ENCODE results near the gene PEX12.

DNA sequence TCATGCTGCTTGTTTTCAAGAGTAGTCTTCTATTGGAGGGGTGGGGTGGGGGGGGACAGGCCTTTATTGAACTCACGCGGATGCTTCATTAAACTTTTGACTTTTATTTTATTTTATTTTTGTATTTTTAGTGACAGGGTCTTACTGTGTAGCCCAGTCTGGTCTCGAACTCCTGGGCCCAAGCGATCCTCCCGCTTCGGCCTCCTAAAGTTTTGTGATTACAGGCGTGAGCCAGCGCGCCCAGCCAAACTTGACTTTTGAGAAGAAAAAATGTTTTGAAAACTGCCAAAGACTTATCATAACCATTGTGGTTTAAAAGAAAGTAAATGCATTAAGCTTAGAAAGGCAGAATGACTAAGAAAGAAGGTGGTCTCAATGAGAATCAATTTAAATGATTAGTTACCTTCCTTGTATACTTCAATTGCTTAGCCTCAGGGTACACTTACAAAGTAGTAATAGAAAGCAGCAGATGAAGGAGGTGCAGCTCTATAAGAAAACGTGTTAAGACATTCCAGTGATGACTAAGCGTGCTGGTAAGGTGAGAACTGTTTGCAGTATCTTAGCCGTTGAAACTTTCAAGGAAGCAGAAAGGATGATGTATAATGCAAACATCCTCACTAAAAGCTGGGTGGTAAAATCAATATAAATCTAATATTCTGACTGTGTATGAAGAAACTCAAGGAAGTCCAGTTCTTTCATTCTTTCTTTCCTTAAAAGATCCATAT lies 10.0 kb upstream of the PEX12 start:
- TF ChIP-seq, protein P1, sequence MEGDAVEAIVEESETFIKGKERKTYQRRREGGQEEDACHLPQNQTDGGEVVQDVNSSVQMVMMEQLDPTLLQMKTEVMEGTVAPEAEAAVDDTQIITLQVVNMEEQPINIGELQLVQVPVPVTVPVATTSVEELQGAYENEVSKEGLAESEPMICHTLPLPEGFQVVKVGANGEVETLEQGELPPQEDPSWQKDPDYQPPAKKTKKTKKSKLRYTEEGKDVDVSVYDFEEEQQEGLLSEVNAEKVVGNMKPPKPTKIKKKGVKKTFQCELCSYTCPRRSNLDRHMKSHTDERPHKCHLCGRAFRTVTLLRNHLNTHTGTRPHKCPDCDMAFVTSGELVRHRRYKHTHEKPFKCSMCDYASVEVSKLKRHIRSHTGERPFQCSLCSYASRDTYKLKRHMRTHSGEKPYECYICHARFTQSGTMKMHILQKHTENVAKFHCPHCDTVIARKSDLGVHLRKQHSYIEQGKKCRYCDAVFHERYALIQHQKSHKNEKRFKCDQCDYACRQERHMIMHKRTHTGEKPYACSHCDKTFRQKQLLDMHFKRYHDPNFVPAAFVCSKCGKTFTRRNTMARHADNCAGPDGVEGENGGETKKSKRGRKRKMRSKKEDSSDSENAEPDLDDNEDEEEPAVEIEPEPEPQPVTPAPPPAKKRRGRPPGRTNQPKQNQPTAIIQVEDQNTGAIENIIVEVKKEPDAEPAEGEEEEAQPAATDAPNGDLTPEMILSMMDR (IDR thresholded peaks at IDR 0.05), result no peak
- TF ChIP-seq POLR2A (IDR thresholded peaks at IDR 0.05), result peak; percentile 20
- peak in 1 of 3 donors; percentile 61 for TF ChIP-seq POLR2AphosphoS5 (IDR thresholded peaks at IDR 0.05)
- TF ChIP-seq EP300 (IDR thresholded peaks at IDR 0.05; ENCODE audit: low read depth), result no peak
